ENCODE measurements around the gene PPME1.
"Not testable (repeated sequence)": the region's sequence is repeated elsewhere in the genome, so short reads cannot be mapped to it uniquely, and the experiment has no call there.

The PPME1 gene, protein sequence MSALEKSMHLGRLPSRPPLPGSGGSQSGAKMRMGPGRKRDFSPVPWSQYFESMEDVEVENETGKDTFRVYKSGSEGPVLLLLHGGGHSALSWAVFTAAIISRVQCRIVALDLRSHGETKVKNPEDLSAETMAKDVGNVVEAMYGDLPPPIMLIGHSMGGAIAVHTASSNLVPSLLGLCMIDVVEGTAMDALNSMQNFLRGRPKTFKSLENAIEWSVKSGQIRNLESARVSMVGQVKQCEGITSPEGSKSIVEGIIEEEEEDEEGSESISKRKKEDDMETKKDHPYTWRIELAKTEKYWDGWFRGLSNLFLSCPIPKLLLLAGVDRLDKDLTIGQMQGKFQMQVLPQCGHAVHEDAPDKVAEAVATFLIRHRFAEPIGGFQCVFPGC

DNA sequence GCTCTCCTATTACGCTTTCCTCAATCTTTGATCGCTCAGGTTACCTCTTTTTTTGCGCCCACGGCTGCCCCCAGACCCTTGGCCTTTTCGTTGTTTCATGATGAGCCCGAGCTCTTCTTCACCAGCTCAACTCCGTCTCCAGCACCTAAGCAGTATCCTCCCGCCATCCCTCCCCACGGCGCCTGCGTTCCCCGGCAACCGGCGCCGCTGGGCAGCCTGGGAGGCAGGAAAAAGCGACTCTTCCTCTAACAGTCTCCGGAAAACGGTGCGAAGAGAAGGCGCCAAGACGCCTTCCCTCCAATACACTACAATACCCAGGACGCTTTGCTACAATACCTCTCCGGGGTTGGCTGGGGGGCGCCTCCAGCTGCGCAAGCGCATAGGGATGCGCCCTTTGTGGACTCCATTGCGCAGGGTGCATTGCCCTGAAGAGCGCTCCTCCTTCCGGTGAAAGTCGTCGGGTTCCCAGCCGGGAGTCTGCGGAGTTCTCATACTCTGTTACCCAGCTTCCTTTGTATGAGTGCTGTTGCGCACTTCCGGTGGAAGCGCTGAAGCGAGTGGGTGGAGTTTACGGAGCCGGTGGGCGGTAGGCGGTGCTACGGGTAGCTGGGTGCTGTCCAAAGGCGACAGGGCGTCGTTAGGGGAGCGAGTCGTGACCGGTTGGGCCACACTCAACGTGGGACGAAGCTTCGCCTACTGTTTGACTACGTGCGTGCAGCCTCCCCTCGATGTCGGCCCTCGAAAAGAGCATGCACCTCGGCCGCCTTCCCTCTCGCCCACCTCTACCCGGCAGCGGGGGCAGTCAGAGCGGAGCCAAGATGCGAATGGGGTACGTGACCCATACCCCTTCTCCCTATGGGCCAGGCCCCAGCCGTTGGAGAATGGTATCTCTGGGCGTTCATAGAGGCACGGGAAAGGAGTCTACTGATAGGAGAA lies at the start of gene PPME1, which contains the start of gene C2CD3:
Gene PPME1, plus strand, starts transcription at position 596 of the 936 bp plus-strand sequence. Its CDS starts 133 bp downstream, at position 729.
Gene C2CD3, minus strand, starts transcription at position 309 of the 936 bp plus-strand sequence. Its CDS starts 210 bp downstream, at position 99.
- peak; percentile 99 for DNase-seq

GRCh38 chr11:74121804-74122203 lies 49.3 kb upstream of the PPME1 start:
- DNase-seq: no peak

DNA sequence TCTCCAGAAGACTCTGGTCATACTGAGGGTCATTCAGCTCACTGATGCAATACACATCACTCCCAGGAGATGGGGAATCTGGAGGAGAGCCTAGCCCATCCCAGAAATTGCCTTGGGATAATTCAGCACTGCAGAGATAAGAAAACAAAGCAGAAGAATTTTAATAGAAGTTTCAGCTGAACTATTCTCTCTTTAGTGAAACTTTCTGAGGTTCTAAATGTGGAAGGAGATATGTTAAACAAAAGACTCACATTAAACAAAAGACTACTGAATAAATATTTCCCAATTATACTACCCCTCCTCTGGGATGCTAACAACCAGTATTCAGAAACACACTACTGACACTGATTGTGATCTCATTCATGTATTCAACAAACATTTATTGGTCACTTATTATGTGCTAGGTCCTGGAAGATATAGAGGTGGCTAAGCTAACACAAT lies 48.1 kb upstream of the PPME1 start:
- no peak for DNase-seq

DNA sequence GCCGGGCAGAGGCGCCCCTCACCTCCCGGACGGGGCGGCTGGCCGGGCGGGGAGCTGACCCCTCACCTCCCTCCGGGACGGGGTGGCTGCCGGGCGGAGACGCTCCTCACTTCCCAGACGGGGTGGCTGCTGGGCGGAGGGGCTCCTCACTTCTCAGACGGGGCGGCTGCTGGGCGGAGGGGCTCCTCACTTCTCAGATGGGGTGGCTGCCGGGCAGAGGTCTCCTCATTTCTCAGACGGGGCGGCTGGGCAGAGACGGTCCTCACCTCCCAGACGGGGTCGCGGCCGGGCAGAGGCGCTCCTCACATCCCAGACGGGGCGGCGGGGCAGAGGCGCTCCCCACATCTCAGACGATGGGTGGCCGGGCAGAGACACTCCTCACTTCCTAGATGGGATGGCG lies 42.0 kb upstream of the PPME1 start:
- DNase-seq: not testable (repeated sequence)

GRCh38 chr11:74132833-74133232 lies 38.3 kb upstream of the PPME1 start:
- DNase-seq: no peak

DNA sequence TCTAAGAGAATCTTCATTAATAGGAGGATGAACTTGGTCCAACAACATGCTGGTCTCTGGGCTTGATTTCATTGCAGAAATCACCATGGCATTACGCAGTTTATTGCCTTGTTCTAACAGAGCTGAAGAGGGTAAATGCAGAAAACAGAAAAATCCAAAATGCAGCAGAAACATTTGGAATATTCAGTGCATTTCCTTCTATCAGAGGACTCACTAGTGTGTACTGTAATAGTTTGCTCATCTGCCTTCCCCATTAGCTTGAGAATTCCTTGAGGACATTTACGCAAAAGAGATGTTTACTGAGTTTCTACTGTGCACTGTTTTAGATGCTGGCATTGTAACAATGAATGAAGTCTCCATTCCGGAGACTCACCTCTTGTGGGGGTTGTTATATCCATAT lies 37.7 kb upstream of the PPME1 start:
- no peak for DNase-seq

- no peak for DNase-seq
Observed at GRCh38 chr11:74134661-74135060, 36.4 kb upstream of the PPME1 start.

- DNase-seq: peak; percentile 42
Observed at GRCh38 chr11:74135127-74135840, 35.8 kb upstream of the PPME1 start.

DNA sequence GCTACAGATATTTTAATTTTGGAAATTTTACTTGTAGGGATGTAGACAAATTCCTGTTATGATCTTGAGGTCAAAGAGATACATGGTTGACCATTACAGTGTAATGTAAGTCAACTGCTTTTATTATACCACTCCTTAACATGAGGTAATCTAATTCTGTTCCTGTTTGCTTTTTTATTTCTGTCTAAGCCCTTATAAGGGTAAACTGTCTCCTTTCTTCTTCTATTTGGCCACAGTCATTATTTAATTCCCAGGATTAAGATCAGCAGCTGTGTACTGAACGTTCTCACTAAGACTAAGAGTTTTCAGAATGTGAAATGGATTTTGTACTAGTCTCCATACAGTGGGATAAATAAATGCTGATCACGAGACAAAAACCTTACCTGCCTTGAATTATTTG lies 33.1 kb upstream of the PPME1 start:
- DNase-seq: peak; percentile 3

DNA sequence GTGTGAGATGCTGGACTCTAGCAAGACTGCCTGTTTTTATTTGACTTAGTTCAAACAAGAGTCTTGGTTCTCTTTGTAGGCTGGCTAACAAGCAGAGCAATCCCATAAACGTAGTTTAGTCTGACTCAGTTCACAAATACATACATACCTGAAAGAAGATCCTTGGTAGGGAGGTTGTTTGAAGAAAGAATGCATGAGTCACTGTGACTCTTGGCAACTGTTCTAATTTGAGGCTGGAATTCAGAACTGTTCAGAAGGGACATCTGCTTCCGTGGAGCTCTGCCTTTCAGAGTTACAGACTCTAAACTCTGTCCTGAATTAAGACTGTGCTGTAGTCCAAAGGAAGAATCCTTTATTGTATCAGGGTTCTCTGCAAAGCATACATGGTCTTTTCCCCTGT lies 32.5 kb upstream of the PPME1 start:
- no peak for DNase-seq

DNA sequence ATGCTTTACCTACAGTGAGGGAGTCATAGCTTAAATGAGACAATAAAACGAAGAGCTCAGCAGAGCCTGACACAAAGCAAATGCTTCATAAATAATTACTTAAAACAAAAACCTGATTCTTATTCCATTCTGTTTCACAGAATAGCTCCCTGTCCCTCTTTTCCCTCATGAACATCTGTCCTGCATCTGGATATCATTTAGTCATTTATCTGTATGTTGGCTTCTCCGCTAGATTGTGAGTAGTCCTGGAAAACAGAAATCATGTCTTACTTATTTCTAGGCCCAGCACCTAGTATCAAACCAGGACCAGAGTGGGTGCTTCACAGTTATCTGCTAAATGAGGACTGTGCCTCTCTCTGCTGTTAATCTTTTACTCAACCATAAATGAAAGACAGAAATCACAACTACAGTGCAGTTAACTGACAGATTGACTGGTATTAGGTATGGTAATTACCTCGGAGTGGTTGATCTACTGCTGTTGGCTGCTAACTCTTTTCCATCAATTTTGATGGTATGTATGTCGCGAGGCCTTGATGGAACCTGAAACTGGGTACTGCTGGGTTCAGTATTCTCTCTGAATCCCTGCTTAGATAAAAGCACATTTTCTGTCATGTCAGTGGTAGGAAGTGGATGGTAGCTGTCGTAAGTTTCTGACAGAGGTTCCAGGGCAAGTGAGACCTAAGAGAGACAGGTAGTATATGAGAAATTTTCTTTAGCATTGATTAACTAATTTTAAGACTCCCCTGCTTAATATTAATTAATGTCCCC lies 31.8 kb upstream of the PPME1 start:
- no peak for DNase-seq

- DNase-seq: not testable (repeated sequence)
Observed at GRCh38 chr11:74139919-74140431, 31.1 kb upstream of the PPME1 start.

GRCh38 chr11:74141241-74141695 lies 29.8 kb upstream of the PPME1 start:
- DNase-seq: no peak

DNA sequence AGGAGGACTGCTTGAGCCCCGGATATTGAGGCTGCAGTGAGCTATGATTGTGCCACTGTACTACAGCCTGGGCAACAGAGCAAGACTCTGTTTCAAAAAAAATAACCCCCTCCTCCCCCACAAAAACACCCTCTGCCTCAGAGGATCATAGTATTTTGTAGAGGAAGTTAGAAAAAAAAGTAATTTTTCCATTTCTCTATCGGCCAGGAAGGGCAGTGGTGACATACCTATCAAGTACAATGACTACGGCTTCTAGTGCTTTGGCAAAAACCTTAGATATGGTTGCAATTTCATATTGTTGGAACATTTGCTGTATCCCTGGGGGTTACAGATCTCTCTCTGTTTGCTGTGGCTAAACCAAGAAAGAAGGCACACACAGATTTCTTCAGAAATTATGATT lies 29.2 kb upstream of the PPME1 start:
- DNase-seq: no peak

DNA sequence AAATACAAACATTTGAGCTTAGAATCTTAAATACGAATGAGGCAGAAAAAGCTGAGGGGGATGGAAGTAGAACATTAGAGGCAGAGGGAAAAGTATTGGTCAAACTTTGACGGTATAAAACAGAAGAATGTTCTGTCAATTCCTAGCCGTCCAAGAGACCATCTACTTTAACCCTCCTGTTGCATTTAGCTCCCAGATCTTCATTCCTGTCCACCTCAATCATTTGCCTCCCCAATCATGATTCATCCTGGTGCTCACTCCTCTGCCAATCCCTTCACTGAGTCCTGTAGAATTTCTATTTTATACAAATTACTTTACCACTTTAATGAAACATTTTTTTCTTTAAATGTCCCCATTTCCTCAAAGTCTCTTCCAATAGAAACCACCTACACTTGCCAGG lies 28.5 kb upstream of the PPME1 start:
- DNase-seq: no peak

DNA sequence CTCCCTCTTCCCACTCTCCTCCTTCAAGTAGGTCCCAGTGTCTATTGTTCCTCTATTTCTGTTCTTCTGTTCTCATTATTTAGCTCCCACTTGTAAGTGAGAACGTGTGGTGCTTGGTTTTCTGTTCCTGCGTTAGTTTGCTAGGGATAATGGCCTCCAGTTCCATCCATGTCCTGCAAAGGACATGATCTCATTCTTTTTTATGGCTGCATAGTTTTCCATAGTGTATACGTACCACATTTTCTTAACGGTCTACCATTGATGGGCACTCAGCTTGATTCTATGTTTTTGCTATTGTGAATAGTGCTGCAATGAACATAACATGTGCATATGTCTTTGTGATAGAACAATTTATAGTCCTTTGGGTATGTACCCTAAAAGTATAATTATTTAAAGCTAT lies 26.5 kb upstream of the PPME1 start:
- no peak for DNase-seq

DNA sequence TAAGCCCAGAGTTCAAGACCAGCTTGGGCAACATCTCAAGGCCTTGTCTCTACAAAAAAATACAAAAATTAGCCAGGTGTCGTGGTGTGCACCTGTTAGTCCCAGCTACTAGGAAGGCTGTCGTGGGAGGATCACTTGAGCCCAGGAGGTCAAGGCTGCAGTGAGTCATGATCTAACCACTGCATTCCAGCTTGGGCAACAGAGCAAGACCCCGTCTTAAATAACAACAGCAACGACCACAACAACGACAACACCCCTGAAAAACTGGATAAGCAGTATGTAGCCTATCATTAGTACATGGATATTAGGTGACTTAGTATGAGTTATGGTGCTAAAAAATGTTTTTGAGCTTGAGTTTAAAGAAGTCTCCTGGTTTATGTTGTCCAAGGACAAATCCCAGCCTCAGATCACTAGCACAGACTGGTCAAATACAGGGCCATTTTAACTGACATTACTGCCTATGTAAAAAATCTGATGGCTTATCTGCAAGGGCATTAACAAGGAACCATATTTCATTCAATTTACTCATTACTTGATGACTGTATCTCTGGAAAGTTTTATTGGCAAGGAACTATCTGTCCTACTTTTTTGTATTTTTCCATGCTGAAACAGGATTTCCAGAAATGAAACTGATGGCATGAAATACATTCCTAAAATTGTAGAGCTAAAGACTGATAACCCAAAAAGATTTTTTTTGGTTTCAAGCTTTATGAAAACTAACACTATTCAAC lies 23.7 kb upstream of the PPME1 start:
- no peak for DNase-seq

GRCh38 chr11:74153224-74153623 lies 17.9 kb upstream of the PPME1 start:
- DNase-seq: no peak

DNA sequence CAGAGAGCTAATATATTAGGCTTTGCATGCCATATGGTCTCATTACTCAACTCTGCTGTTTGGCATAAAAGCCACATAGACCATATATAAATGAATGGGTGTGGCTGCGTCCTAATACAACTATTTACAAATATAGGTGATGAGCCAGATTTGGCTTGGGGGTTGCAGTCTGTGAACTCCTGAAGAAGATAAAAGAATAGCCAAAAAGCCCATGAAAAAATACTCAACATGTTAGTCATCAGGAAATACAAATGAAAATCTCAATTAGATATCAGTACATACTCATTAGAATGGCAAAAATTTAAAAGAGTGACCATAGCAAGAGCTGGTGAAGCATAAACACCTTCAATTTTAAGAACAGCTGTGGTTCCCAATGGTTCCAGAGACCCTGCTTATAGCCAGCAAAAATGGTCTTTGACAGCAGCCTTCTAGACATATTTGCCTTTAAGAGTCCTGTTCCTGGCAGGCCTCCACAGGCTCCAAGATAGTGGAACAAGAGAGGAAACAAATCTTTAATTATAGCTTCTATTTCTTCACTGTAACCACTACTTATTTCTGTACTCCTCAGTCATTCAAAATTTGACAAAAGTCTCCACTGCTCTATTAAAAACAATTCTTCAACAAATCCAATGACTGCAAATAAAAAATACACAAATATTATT lies 16.3 kb upstream of the PPME1 start:
- no peak for DNase-seq

DNA sequence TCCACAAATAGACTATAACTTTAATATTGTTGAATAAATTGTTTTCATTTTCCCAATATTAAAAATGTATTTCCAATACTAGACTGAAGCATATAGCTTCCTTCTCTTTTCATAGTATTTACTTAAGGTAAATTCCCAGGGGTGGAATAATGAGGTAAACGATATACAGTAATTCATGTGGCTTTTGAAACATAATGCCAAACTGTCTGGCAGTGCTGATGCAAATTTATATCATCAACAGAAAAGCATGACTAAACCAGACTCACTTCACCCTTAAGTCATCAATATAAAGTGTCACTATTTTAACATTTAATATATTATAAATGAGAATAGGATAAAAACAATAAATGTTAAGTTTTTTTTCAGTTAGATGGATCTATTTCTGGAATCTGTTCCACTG lies 13.9 kb upstream of the PPME1 start:
- no peak for DNase-seq

DNA sequence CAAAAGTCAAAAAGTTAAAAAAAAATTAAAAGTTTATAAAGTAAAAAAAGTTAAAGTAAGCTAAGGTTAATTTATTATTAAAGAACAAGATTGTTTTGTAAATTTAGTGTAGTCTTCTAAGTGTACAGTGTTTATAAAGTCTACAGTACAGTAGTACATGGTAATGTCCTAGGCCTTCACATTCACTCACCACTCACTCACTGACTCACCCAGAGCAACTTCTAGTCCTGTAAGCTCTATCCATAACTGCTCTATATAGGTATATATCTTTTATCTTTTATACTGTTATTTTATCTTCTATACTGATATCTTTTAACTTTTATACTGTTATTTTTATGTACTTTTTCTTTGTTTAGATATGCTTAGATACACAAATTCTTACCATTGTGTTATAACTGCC lies 11.4 kb upstream of the PPME1 start:
- no peak for DNase-seq
